ENCODE measurements around the gene PDE4D. TPM values are rescaled to one million over a fixed set of nuclear protein-coding genes. Genes with fewer than 3 reads are reported as not detected.
A peak's percentile ranks its signal among the peaks of the same experiment; 100 is the strongest.

PDE4D gene
- total and polyA plus RNA-seq, 3 donors from 2014 or later, result 7.8 to 13.9 (median 8.7) TPM

GRCh38 chr5:59275170-59275509 lies 618.4 kb downstream of the PDE4D start:
- WGBS, 2 donors, result 6 to 7% methylated on average over 5 of the region's 5 CpGs
- intact Hi-C loops (cut with DNase I; ENCODE audit: low total_unique reads), result no loop called here
- DNase-seq, result no peak
- Histone ChIP-seq H3K27me3 (no peaks in the 10 kb centered on the region), H3K4me3 (peak overlapping the region in 1 of 2 donors; percentile 3), H3K9me3 (no peaks in the 10 kb centered on the region), H3K4me1 (no peaks in the 10 kb centered on the region), H3K27ac (no peak overlapping the region), H3K36me3 (ENCODE audit: low read depth, missing control alignments) (no peaks in the 10 kb centered on the region)
- TF ChIP-seq CTCF (IDR thresholded peaks at IDR 0.05), result no peak
- TF ChIP-seq POLR2A (IDR thresholded peaks at IDR 0.05), result no peak

GRCh38 chr5:59274106-59274636 lies 619.4 kb downstream of the PDE4D start:
- no peaks in the 10 kb centered on the region for H3K4me1 ChIP-seq
- TF ChIP-seq POLR2A (IDR thresholded peaks at IDR 0.05) (no peak), CTCF (IDR thresholded peaks at IDR 0.05) (no peak)
- intact Hi-C loops (cut with DNase I; ENCODE audit: low total_unique reads), result no loop called here
- no peak overlapping the region for H3K4me3 ChIP-seq
- 71 to 73% methylated on average over 4 of the region's 4 CpGs for WGBS, 2 donors
- H3K27ac ChIP-seq, result no peak overlapping the region
- no peaks in the 10 kb centered on the region for H3K9me3 ChIP-seq
- no peaks in the 10 kb centered on the region for H3K27me3 ChIP-seq
- H3K36me3 ChIP-seq (ENCODE audit: low read depth, missing control alignments), result no peaks in the 10 kb centered on the region
- DNase-seq, result no peak

GRCh38 chr5:59272809-59273427 lies 620.6 kb downstream of the PDE4D start:
- 85 to 89% methylated on average over 3 of the region's 3 CpGs for WGBS, 2 donors
- no peak for DNase-seq
- Histone ChIP-seq H3K36me3 (ENCODE audit: low read depth, missing control alignments) (no peaks in the 10 kb centered on the region), H3K9me3 (no peaks in the 10 kb centered on the region), H3K27me3 (no peaks in the 10 kb centered on the region), H3K27ac (no peak overlapping the region), H3K4me3 (no peak overlapping the region), H3K4me1 (no peaks in the 10 kb centered on the region)
- intact Hi-C loops (cut with DNase I; ENCODE audit: low total_unique reads), result no loop called here
- TF ChIP-seq CTCF (IDR thresholded peaks at IDR 0.05) (no peak), POLR2A (IDR thresholded peaks at IDR 0.05) (no peak)

GRCh38 chr5:59268756-59269415 lies 624.6 kb downstream of the PDE4D start:
- H3K36me3 ChIP-seq (ENCODE audit: low read depth, missing control alignments), result no peaks in the 10 kb centered on the region
- TF ChIP-seq CTCF (IDR thresholded peaks at IDR 0.05) (no peak), POLR2A (IDR thresholded peaks at IDR 0.05) (no peak)
- no peak for DNase-seq
- WGBS, 2 donors, result 89% methylated on average over 4 of the region's 4 CpGs
- H3K27ac ChIP-seq, result no peak overlapping the region
- intact Hi-C loops (cut with DNase I; ENCODE audit: low total_unique reads), result no loop called here
- H3K27me3 ChIP-seq, result no peaks in the 10 kb centered on the region
- H3K4me1 ChIP-seq, result no peaks in the 10 kb centered on the region
- H3K9me3 ChIP-seq, result no peaks in the 10 kb centered on the region
- H3K4me3 ChIP-seq, result no peak overlapping the region
